Measurements from ENCODE around the gene NLRP10. TPM values are rescaled to one million over a fixed set of nuclear protein-coding genes. Genes with fewer than 3 reads are reported as not detected.

NLRP10 gene
- total and polyA plus RNA-seq, 2 experiments from 2014 or later = 13.5 to 19.7 TPM

DNA sequence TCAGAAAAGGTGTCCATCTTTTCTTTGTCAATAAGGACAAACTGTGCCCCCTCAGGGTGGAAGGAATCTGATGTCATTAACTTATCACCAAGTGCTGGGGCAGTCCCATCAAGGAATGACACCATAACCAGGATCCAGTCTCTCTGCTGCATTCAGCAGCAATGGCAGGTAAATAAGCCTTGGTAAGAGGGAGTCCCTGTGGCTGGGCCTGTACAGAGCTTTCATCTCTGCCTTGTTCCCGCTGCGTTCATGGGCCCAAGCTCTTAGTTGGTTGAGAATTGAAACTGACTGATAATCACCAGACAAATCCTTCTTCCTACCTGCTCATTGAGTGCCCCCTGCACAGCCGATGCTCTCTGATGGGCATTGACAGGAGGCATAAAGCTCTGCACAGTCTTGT lies 44.6 kb upstream of the NLRP10 start:
- Histone ChIP-seq H4K20me1 (ENCODE audit: insufficient read depth) (no peaks in the 10 kb centered on the region), H3K9me2 (ENCODE audit: insufficient read depth) (no peaks in the 10 kb centered on the region), H2AFZ (no peak overlapping the region), H3K9me3 (ENCODE audit: low read depth) (no peaks in the 10 kb centered on the region), H3K27me3 (replicated peaks; ENCODE audit: insufficient read depth) (no peaks in the 10 kb centered on the region), H3K9ac (no peak overlapping the region), H3K36me3 (ENCODE audit: low read depth) (no peaks in the 10 kb centered on the region), H3F3A (ENCODE audit: insufficient read depth) (peaks cover 22% of the 10 kb centered on the region), H3K4me2 (ENCODE audit: unreplicated experiment) (no peak overlapping the region), H3K4me3 (no peak overlapping the region), H3K79me2 (ENCODE audit: insufficient read depth) (no peaks in the 10 kb centered on the region), H3K4me1 (ENCODE audit: insufficient read depth) (peaks cover 20% of the 10 kb centered on the region), H3K27ac (no peak overlapping the region)
- in situ Hi-C loops (cut with MboI) = loop anchor here (5.0 to 25.0 kb wide), 2 partner anchors 87 to 552 kb away; no protein-coding TSS in a partner anchor
- WGBS, 2 experiments (ENCODE audit: low coverage in 1 of 2, low lambda C conversion rate in 2 of 2, missing lambda C conversion rate in 2 of 2) = 90 to 92% methylated on average over 3 of the region's 3 CpGs
- no peak for DNase-seq
- TF ChIP-seq EZH2phosphoT487 (IDR thresholded peaks at IDR 0.05; ENCODE audit: insufficient read depth, low read depth) (no peak), EZH2 (IDR thresholded peaks at IDR 0.05; ENCODE audit: insufficient read depth, poor library complexity, severe bottlenecking) (no peak)

DNA sequence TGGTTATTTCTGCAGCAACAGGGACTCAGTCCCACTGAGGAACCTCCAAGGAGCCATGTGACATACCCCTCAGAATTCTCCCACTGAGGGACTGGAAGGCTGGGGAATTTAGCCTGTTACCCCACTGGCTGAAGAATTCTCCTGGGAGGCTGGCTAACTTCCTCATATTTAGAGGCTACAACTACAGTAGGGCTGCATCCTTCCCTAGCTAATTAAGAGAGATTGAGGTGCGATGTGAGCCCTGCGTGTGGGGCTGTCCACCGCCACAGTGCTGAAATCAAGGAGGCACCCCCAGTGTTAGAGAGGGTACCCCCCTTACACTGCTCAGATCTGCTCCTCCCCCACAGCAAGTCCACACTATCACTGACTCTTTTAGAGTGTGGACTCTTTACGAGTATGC lies 43.0 kb upstream of the NLRP10 start:
- no peak for DNase-seq
- Histone ChIP-seq H3K4me2 (ENCODE audit: unreplicated experiment) (no peak overlapping the region), H3K9me2 (ENCODE audit: insufficient read depth) (no peaks in the 10 kb centered on the region), H3K4me3 (no peak overlapping the region), H3K4me1 (ENCODE audit: insufficient read depth) (peaks cover 20% of the 10 kb centered on the region), H3K27me3 (replicated peaks; ENCODE audit: insufficient read depth) (no peaks in the 10 kb centered on the region), H4K20me1 (ENCODE audit: insufficient read depth) (no peaks in the 10 kb centered on the region), H3K79me2 (ENCODE audit: insufficient read depth) (no peaks in the 10 kb centered on the region), H3K36me3 (ENCODE audit: low read depth) (no peaks in the 10 kb centered on the region), H3K9me3 (ENCODE audit: low read depth) (no peaks in the 10 kb centered on the region), H3K27ac (no peak overlapping the region), H3K9ac (no peak overlapping the region), H3F3A (ENCODE audit: insufficient read depth) (peaks cover 22% of the 10 kb centered on the region), H2AFZ (no peak overlapping the region)
- TF ChIP-seq EZH2 (IDR thresholded peaks at IDR 0.05; ENCODE audit: insufficient read depth, poor library complexity, severe bottlenecking) (no peak), EZH2phosphoT487 (IDR thresholded peaks at IDR 0.05; ENCODE audit: insufficient read depth, low read depth) (no peak)
- WGBS, 2 experiments (ENCODE audit: low coverage in 1 of 2, low lambda C conversion rate in 2 of 2, missing lambda C conversion rate in 2 of 2) = 14 to 18% methylated on average over 4 of the region's 4 CpGs
- in situ Hi-C loops (cut with MboI) = loop anchor here (5.0 to 25.0 kb wide), 2 partner anchors 89 to 554 kb away; no protein-coding TSS in a partner anchor

DNA sequence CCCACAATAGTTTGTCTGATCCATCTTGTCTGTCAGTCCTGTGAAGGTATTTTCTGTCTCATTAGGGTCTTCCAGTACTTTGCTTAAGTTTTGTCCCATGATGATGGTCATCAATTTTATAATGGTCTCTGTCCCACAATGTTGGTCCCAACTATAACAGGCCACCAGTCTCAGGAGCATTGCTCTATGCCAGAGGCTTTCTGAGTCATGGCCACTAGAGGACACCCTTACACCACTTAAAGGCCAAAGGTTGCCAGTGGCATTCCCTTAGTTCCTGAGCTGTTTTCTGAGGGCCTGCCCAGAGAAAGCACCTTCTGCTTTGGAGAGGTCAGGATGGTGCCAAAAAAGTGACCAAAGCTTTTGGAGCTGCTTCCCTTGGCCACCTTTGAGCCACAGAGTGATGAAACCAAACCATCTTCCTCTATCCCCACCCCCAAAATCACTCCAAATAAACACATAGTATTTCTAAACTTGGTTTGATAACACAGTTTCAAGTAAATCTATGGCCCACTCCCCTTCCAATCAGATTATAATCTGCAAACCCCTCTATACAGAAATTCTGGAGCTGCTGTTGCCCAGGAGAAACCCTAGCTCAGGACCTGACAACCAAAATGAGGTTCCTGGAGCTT lies 41.2 kb upstream of the NLRP10 start:
- H3K9me2 ChIP-seq (ENCODE audit: insufficient read depth) = no peaks in the 10 kb centered on the region
- peaks cover 14% of the 10 kb centered on the region for H3F3A ChIP-seq (ENCODE audit: insufficient read depth)
- no peak for TF ChIP-seq EZH2 (IDR thresholded peaks at IDR 0.05; ENCODE audit: insufficient read depth, poor library complexity, severe bottlenecking)
- H3K4me3 ChIP-seq = no peak overlapping the region
- no peaks in the 10 kb centered on the region for H4K20me1 ChIP-seq (ENCODE audit: insufficient read depth)
- no peak overlapping the region for H2AFZ ChIP-seq
- no peak overlapping the region for H3K9ac ChIP-seq
- no peaks in the 10 kb centered on the region for H3K27me3 ChIP-seq (replicated peaks; ENCODE audit: insufficient read depth)
- no peak overlapping the region for H3K4me2 ChIP-seq (ENCODE audit: unreplicated experiment)
- peak; percentile 84 for DNase-seq
- no peaks in the 10 kb centered on the region for H3K79me2 ChIP-seq (ENCODE audit: insufficient read depth)
- in situ Hi-C loops (cut with MboI) = loop anchor here (5.0 to 25.0 kb wide), 2 partner anchors 91 to 556 kb away; no protein-coding TSS in a partner anchor
- no peaks in the 10 kb centered on the region for H3K9me3 ChIP-seq (ENCODE audit: low read depth)
- H3K27ac ChIP-seq = no peak overlapping the region
- H3K4me1 ChIP-seq (ENCODE audit: insufficient read depth) = peaks cover 5% of the 10 kb centered on the region
- H3K36me3 ChIP-seq (ENCODE audit: low read depth) = no peaks in the 10 kb centered on the region

DNA sequence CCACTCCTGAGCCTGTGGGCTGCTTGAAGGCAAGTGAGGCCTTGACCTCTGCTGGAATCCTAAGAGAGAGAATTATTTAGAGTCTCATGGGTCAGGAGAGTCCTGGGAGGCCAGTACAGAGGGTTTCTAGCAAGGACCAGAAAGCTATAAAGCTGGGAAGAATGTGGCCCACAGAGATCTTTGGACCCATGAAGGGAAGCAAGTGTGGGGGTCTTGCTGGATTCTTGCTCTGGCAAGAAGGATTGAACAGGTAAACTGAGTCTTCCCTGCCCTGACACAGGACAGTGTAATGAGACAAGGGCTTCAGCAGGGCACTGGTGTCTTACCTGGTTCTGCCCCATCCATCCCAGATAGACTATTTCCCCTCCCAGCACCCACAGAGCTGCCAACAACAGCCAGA lies 40.3 kb upstream of the NLRP10 start:
- H3K9me3 ChIP-seq (ENCODE audit: low read depth) = no peaks in the 10 kb centered on the region
- H3K36me3 ChIP-seq (ENCODE audit: low read depth) = no peaks in the 10 kb centered on the region
- H3K4me3 ChIP-seq = no peak overlapping the region
- no peak overlapping the region for H2AFZ ChIP-seq
- peaks cover 16% of the 10 kb centered on the region for H3F3A ChIP-seq (ENCODE audit: insufficient read depth)
- no peaks in the 10 kb centered on the region for H4K20me1 ChIP-seq (ENCODE audit: insufficient read depth)
- H3K79me2 ChIP-seq (ENCODE audit: insufficient read depth) = no peaks in the 10 kb centered on the region
- H3K9ac ChIP-seq = no peak overlapping the region
- H3K27me3 ChIP-seq (replicated peaks; ENCODE audit: insufficient read depth) = no peaks in the 10 kb centered on the region
- H3K27ac ChIP-seq = no peak overlapping the region
- in situ Hi-C loops (cut with MboI) = loop anchor here (5.0 to 25.0 kb wide), 2 partner anchors 92 to 557 kb away; no protein-coding TSS in a partner anchor
- no peaks in the 10 kb centered on the region for H3K4me1 ChIP-seq (ENCODE audit: insufficient read depth)
- DNase-seq = no peak
- no peak overlapping the region for H3K4me2 ChIP-seq (ENCODE audit: unreplicated experiment)
- H3K9me2 ChIP-seq (ENCODE audit: insufficient read depth) = no peaks in the 10 kb centered on the region
- TF ChIP-seq EZH2 (IDR thresholded peaks at IDR 0.05; ENCODE audit: insufficient read depth, poor library complexity, severe bottlenecking) (no peak), EZH2phosphoT487 (IDR thresholded peaks at IDR 0.05; ENCODE audit: insufficient read depth, low read depth) (no peak)

DNA sequence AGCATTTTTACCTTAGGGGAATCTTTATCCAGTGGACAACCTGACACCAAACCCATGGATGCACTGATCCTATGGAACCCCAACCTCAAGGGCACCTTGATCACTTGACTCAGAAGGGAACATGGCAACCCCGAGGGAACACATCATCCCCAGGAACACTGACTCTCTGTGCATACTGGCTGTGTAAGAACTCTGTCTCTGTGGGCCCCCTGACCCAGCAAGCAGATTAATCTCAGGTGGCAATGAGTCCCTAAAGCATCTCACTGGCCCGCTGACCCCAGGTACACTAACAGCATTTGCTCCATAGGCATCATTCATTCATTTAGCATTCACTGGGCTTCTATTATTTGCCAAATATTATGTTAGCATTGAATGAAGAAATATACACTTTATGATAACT lies 38.8 kb upstream of the NLRP10 start:
- WGBS, 2 experiments (ENCODE audit: low coverage in 1 of 2, low lambda C conversion rate in 2 of 2, missing lambda C conversion rate in 2 of 2) = 84 to 91% methylated on average over 2 of the region's 2 CpGs
- no peak for TF ChIP-seq EZH2 (IDR thresholded peaks at IDR 0.05; ENCODE audit: insufficient read depth, poor library complexity, severe bottlenecking)
- no peak for TF ChIP-seq EZH2phosphoT487 (IDR thresholded peaks at IDR 0.05; ENCODE audit: insufficient read depth, low read depth)
- Histone ChIP-seq H3K4me2 (ENCODE audit: unreplicated experiment) (no peak overlapping the region), H3K4me3 (no peak overlapping the region), H3K4me1 (ENCODE audit: insufficient read depth) (no peaks in the 10 kb centered on the region), H3K27ac (no peak overlapping the region), H3K9me3 (ENCODE audit: low read depth) (no peaks in the 10 kb centered on the region), H3K36me3 (ENCODE audit: low read depth) (peaks cover 8% of the 10 kb centered on the region; the same call in 1 of the 2 replicates), H4K20me1 (ENCODE audit: insufficient read depth) (no peaks in the 10 kb centered on the region), H2AFZ (no peak overlapping the region), H3K27me3 (replicated peaks; ENCODE audit: insufficient read depth) (no peaks in the 10 kb centered on the region), H3K9ac (no peak overlapping the region), H3K9me2 (ENCODE audit: insufficient read depth) (no peaks in the 10 kb centered on the region), H3K79me2 (ENCODE audit: insufficient read depth) (no peaks in the 10 kb centered on the region), H3F3A (ENCODE audit: insufficient read depth) (peaks cover 31% of the 10 kb centered on the region)
- DNase-seq = no peak
- in situ Hi-C loops (cut with MboI) = loop anchor here (25.0 kb wide), 1 partner anchor 558 kb away; no protein-coding TSS in a partner anchor

Measured in GM23248 (cell line).